ENCODE results near the gene CCL18.
"Not testable (repeated sequence)": the region's sequence is repeated elsewhere in the genome, so short reads cannot be mapped to it uniquely, and the experiment has no call there.

Gene CCL18

DNA sequence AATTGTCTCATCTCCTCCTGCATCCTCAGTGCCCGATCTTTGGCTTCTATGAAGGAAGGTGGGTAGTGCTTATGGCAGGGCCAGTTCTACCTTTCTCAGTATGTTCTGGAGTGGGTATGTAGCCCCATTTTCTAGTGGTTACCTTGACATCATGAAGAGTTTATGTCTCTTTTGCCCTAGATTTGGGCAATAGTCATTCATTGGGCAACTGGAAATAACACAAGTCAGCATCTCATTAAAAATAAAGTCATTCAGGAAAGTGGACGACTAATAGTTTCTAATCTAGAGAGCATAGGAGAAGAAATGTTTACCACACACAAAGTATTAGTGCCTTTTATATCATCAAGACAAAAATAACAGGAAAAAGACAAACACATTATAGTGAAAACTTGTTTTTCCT lies 19.6 kb downstream of the CCL18 start:
- not testable (repeated sequence) for H3F3A ChIP-seq (ENCODE audit: control insufficient read depth, insufficient read depth); H3K4me3 ChIP-seq (ENCODE audit: low read length); H3K79me2 ChIP-seq (ENCODE audit: control insufficient read depth, low read length); H3K9me2 ChIP-seq (replicated peaks; ENCODE audit: control insufficient read depth, low read length); H3K36me3 ChIP-seq (ENCODE audit: control insufficient read depth, low read length); H3K9me3 ChIP-seq (ENCODE audit: control insufficient read depth, insufficient read depth, low read length); H4K20me1 ChIP-seq (ENCODE audit: control insufficient read depth, insufficient read depth, low read depth, low read length); H3K4me2 ChIP-seq (ENCODE audit: low read length); H3K27ac ChIP-seq (ENCODE audit: low read depth, low read length); H3K4me1 ChIP-seq (ENCODE audit: control insufficient read depth, low read length)
- H3K27me3 ChIP-seq (ENCODE audit: control insufficient read depth, low read length), result peaks cover 11% of the 10 kb centered on the region

DNA sequence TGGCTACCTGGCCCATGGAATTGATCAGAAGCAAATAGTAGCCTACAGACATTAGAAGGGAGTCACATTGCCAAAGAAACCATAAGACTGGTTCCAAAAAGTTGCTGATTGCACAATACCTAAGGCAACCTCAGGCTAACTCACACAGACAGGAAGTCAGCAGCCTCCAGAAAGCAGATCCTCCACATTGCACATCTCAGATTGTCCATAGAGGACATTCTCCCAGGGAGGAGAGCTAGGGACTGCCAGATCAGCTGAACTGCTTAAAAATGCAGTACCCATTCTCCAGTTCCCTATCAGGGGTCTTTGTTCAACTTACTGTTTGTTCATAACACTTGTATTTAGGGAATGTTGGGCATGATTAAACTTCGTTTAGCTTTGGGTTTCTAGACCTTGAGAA lies 21.7 kb downstream of the CCL18 start:
- H3K9me3 ChIP-seq (ENCODE audit: control insufficient read depth, insufficient read depth, low read length), result no peaks in the 10 kb centered on the region
- H3K9me2 ChIP-seq (replicated peaks; ENCODE audit: control insufficient read depth, low read length), result no peaks in the 10 kb centered on the region
- H3F3A ChIP-seq (ENCODE audit: control insufficient read depth, insufficient read depth), result peaks cover 6% of the 10 kb centered on the region; the same call in 1 of the 2 replicates
- no peak overlapping the region for H3K4me2 ChIP-seq (ENCODE audit: low read length)
- no peak overlapping the region for H3K27ac ChIP-seq (ENCODE audit: low read depth, low read length)
- H4K20me1 ChIP-seq (ENCODE audit: control insufficient read depth, insufficient read depth, low read depth, low read length), result peaks cover 3% of the 10 kb centered on the region; the same call in 1 of the 2 replicates
- no peaks in the 10 kb centered on the region for H3K36me3 ChIP-seq (ENCODE audit: control insufficient read depth, low read length)
- peaks cover 28% of the 10 kb centered on the region for H3K27me3 ChIP-seq (ENCODE audit: control insufficient read depth, low read length)
- no peaks in the 10 kb centered on the region for H3K79me2 ChIP-seq (ENCODE audit: control insufficient read depth, low read length)
- peaks cover 22% of the 10 kb centered on the region for H3K4me1 ChIP-seq (ENCODE audit: control insufficient read depth, low read length)
- no peak for TF ChIP-seq EZH2phosphoT487 (IDR thresholded peaks at IDR 0.05; ENCODE audit: borderline replicate concordance, low read length)
- H3K4me3 ChIP-seq (ENCODE audit: low read length), result no peak overlapping the region

DNA sequence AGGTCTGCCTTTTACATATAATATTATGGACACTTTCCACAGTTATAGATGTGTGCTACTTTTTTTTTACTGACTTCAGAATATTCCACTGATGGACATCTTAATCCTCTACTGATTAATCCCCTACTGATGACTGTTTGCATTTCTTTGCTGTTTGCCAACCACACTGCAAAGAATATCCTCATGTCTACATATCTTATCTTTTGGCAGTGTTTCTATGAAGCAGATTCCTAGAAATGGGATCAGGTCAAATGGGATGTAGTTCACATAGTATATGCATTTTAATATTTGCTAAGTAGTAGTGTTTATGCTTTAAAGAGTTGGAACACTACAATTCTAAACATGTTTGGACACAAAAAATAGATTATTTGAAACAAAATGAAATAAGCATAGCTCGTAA lies 22.7 kb downstream of the CCL18 start:
- Histone ChIP-seq H3K9me2 (replicated peaks; ENCODE audit: control insufficient read depth, low read length) (no peaks in the 10 kb centered on the region), H3K4me1 (ENCODE audit: control insufficient read depth, low read length) (peaks cover 33% of the 10 kb centered on the region), H3F3A (ENCODE audit: control insufficient read depth, insufficient read depth) (peaks cover 7% of the 10 kb centered on the region; the same call in 1 of the 2 replicates), H3K9me3 (ENCODE audit: control insufficient read depth, insufficient read depth, low read length) (no peaks in the 10 kb centered on the region), H4K20me1 (ENCODE audit: control insufficient read depth, insufficient read depth, low read depth, low read length) (peaks cover 3% of the 10 kb centered on the region; the same call in 1 of the 2 replicates), H3K36me3 (ENCODE audit: control insufficient read depth, low read length) (no peaks in the 10 kb centered on the region), H3K79me2 (ENCODE audit: control insufficient read depth, low read length) (no peaks in the 10 kb centered on the region), H3K27me3 (ENCODE audit: control insufficient read depth, low read length) (peaks cover 35% of the 10 kb centered on the region), H3K4me3 (ENCODE audit: low read length) (no peak overlapping the region), H3K27ac (ENCODE audit: low read depth, low read length) (no peak overlapping the region), H3K4me2 (ENCODE audit: low read length) (no peak overlapping the region)
- no peak for TF ChIP-seq EZH2phosphoT487 (IDR thresholded peaks at IDR 0.05; ENCODE audit: borderline replicate concordance, low read length)
- TF ChIP-seq, protein P1, sequence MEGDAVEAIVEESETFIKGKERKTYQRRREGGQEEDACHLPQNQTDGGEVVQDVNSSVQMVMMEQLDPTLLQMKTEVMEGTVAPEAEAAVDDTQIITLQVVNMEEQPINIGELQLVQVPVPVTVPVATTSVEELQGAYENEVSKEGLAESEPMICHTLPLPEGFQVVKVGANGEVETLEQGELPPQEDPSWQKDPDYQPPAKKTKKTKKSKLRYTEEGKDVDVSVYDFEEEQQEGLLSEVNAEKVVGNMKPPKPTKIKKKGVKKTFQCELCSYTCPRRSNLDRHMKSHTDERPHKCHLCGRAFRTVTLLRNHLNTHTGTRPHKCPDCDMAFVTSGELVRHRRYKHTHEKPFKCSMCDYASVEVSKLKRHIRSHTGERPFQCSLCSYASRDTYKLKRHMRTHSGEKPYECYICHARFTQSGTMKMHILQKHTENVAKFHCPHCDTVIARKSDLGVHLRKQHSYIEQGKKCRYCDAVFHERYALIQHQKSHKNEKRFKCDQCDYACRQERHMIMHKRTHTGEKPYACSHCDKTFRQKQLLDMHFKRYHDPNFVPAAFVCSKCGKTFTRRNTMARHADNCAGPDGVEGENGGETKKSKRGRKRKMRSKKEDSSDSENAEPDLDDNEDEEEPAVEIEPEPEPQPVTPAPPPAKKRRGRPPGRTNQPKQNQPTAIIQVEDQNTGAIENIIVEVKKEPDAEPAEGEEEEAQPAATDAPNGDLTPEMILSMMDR (IDR thresholded peaks at IDR 0.05; ENCODE audit: low read depth, low read length, poor library complexity, severe bottlenecking), result no peak

DNA sequence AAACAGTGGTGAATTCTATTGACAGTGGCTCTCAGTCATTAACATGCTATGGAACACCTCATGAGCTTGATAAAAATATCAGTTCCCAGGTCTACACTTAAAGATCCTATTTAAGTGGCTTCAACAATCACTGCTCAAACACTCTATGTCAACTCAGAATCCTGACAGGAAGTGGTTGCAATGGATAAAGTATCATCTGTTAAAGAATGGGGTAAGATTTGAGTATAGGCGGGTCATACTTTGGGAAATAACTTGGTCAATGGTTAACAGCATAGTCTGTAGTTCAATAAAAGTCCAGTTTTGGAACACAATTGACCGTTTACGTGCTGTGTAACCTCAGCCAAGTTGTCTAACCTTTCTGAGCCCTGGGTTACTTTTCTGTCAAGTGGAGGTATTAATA lies 23.4 kb downstream of the CCL18 start:
- H3K27ac ChIP-seq (ENCODE audit: low read depth, low read length); H4K20me1 ChIP-seq (ENCODE audit: control insufficient read depth, insufficient read depth, low read depth, low read length); H3K79me2 ChIP-seq (ENCODE audit: control insufficient read depth, low read length); H3K4me2 ChIP-seq (ENCODE audit: low read length); H3F3A ChIP-seq (ENCODE audit: control insufficient read depth, insufficient read depth); H3K4me3 ChIP-seq (ENCODE audit: low read length); H3K9me2 ChIP-seq (replicated peaks; ENCODE audit: control insufficient read depth, low read length); H3K36me3 ChIP-seq (ENCODE audit: control insufficient read depth, low read length); H3K9me3 ChIP-seq (ENCODE audit: control insufficient read depth, insufficient read depth, low read length): not testable (repeated sequence)
- Histone ChIP-seq H3K27me3 (ENCODE audit: control insufficient read depth, low read length) (peaks cover 39% of the 10 kb centered on the region), H3K4me1 (ENCODE audit: control insufficient read depth, low read length) (peaks cover 39% of the 10 kb centered on the region)

DNA sequence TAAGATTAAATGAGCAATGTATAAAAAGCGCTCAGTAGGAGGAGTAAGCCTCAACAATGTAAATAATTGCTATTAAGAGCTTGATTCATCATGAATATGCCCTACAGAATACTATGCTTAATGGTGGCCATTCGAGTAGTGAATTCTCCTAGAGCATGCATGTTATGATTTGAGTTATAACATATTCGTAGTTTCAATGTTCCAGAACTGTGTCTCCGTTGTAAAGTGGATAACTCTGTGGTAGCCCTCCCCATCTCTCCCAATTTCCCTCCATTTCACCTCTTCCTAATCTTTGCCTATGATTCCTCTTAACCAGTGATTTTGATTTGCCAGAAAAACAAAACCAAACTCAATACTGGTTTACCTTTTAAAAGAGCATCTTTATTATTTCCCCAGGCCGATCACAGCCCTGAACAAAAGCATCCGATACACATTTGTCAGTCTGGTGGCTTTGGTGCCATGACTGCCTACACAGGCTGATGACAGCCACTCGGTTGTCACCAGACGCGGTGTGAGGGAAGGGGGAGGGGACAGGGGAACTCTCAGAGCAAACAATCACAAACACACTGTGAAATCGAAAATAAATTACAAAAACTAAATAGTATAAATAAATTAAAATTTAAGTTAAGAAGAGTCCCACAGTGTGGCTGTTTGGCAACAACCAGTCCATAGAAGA lies 24.0 kb downstream of the CCL18 start:
- H3K4me2 ChIP-seq (ENCODE audit: low read length); H4K20me1 ChIP-seq (ENCODE audit: control insufficient read depth, insufficient read depth, low read depth, low read length); H3K79me2 ChIP-seq (ENCODE audit: control insufficient read depth, low read length); H3K27ac ChIP-seq (ENCODE audit: low read depth, low read length); H3K36me3 ChIP-seq (ENCODE audit: control insufficient read depth, low read length); H3F3A ChIP-seq (ENCODE audit: control insufficient read depth, insufficient read depth); H3K9me3 ChIP-seq (ENCODE audit: control insufficient read depth, insufficient read depth, low read length); H3K9me2 ChIP-seq (replicated peaks; ENCODE audit: control insufficient read depth, low read length); H3K4me3 ChIP-seq (ENCODE audit: low read length): not testable (repeated sequence)
- Histone ChIP-seq H3K4me1 (ENCODE audit: control insufficient read depth, low read length) (peaks cover 36% of the 10 kb centered on the region), H3K27me3 (ENCODE audit: control insufficient read depth, low read length) (peaks cover 39% of the 10 kb centered on the region)

All from DOHH2 (cell line).